Pancreas (tissue), 10 donors: ENCODE results near the gene RGS18. TPM values are rescaled to one million over a fixed set of nuclear protein-coding genes. Genes with fewer than 3 reads are reported as not detected.
"Not testable (repeated sequence)": the region's sequence is repeated elsewhere in the genome, so short reads cannot be mapped to it uniquely, and the experiment has no call there.

Experiments
- ATAC-seq, 4 donors: fragments of 200-7000 bp; cut with Tn5 transposase; one replicate each; pipeline versions ENCODE4 v1.8.0 to v1.9.1; 2020; ENCODE audit warnings: mild to moderate bottlenecking in 4 of 4, moderate library complexity in 4 of 4
- DNase-seq, 6 donors: peaks; one replicate each; pipeline ENCODE4 v3.0.0-alpha.2; 2020
- FAIRE-seq: peaks from 2 replicates; lab custom pipeline; 2012; peaks lifted over from hg19 to GRCh38; lab: Jason Lieb, UNC
- H3K27ac ChIP-seq, 4 donors: fragments of 200-600 bp; sonication (generic); 1 replicate in 3 of 4; 2 replicates in 1 of 4; pipeline versions ENCODE4 v1.5.0 to v1.8.0; 2020
- H3K27me3 ChIP-seq, 4 donors: fragments of 200-600 bp; one replicate each; pipeline ENCODE4 v1.8.0; 2021
- H3K36me3 ChIP-seq, 3 donors: fragments of 200-600 bp; sonication (generic) in 1 of 3; one replicate each; pipeline versions ENCODE4 v1.5.0 to v1.8.0; 2020 to 2021
- H3K4me1 ChIP-seq, 3 donors: fragments of 200-600 bp; one replicate each; pipeline ENCODE4 v1.8.0; 2021
- H3K4me3 ChIP-seq, 4 donors: fragments of 200-600 bp; sonication (generic) in 2 of 4; one replicate each; pipeline versions ENCODE4 v1.5.0 to v1.8.0; 2020 to 2021
- H3K9me3 ChIP-seq, 4 donors: fragments of 200-600 bp; one replicate each; pipeline ENCODE4 v1.8.0; 2021
- CTCF ChIP-seq, 4 donors: fragments of 200-600 bp; sonication (generic) in 3 of 4; IDR thresholded peaks; one replicate each; pipeline versions ENCODE4 v1.5.0 to v1.8.0; 2021; ENCODE audit warnings: antibody characterized with exemption in 4 of 4
- WGBS, 2 donors: extraction: QIAGEN DNeasy Blood & Tissue Kit; methylation state at CpG; one replicate each; pipeline ENCODE4 v1.1.7; 2013; 5-methylcytosine and 5-hydroxymethylcytosine counted together
- intact Hi-C, 3 donors: fragments of 100-400 bp; cut with DNase I; formaldehyde crosslinking; loops; one replicate each; pipeline versions ENCODE4 v1.11.1 to v1.14.2; 2022
- polyA plus RNA-seq, 2 donors: library from polyadenylated mRNA; stranded (reverse); fragments of 200-250 nt; gene quantifications; one replicate each; pipeline ENCODE4 v1.2.3, GENCODE V29; 2013
- total RNA-seq, 6 donors: library from RNA; stranded (reverse); fragmentation: NEBNext Ultra II Directional in 4 of 6; extraction: Animal tissue kit (Norgen Biotek cat#: 25700) in 4 of 6; gene quantifications; one replicate each; pipeline versions ENCODE4 v1.2.1 to v1.2.4, GENCODE V29; 2021 to 2023
- donor health status: healthy with polysubstance abuse.
- donor health status: DM: no; HTN: no; CAD: no; lungs with moderate emphysema.
- donor health status: DM: no; HTN: no; CAD: no.
- donor health status: control.
- donor health status: control.
- donor health status: Bipolar disorder and iron deficiency.
- donor health status: DM: yes; HTN: yes; CAD: no.
- donor health status: DM: no; HTN: no; CAD: no.
- donor health status: DM: no; HTN: no; CAD: no.
- donor health status: DM: yes; HTN: yes; CAD: no.

The RGS18 gene
- total and polyA plus RNA-seq, 8 donors = 0.09 to 1.5 (median 0.38) TPM; not detected in 1

DNA sequence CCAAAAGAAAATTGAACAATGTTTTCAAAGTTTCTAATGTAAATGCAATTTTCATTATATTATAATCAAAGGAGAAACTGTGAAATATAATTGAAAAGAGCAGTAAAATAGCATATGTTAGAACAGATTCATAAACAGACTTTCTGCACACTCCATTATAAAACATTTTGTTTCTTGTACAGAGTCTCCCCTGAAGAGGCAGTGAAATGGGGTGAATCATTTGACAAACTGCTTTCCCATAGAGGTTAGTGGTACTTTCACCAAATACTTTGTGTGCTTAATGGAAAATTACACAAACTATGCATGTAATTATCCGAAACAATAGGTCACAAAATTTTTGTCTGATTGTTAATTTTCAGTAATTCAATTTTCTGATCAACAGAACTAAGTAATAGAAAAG is 1.9 kb downstream of the RGS18 start:
- H3K27me3 ChIP-seq = no peaks in the 10 kb centered on the region
- ATAC-seq (no peak), FAIRE-seq (no peak), DNase-seq (no peak)
- no peaks in the 10 kb centered on the region for H3K9me3 ChIP-seq
- no peaks in the 10 kb centered on the region for H3K4me1 ChIP-seq
- no peak for TF ChIP-seq CTCF (IDR thresholded peaks at IDR 0.05)
- WGBS, 2 donors = 54 to 60% methylated on average over 1 of the region's 1 CpG
- H3K27ac ChIP-seq = no peak overlapping the region
- H3K36me3 ChIP-seq = no peaks in the 10 kb centered on the region
- no peak overlapping the region for H3K4me3 ChIP-seq
- intact Hi-C loops = no loop called here

DNA sequence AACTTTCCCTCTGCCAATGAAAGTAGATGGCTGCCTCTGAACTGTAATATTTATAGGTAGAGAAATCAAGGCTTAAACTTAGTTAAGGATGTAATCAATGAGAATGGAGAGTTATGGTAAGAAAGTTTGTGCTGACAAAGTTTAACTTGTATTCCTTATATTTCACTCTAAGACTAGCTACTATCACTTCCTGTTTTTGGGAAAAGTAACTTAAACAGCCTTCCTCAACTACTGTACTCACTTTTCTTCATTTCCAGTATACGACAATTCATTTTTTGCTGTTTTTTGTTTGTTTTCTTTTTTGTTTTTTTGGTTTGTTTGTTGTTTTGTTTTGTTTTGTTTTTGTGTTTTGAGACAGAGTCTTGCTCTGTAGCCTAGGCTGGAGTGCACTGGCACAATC is 3.7 kb downstream of the RGS18 start:
- Histone ChIP-seq H3K27ac (no peak overlapping the region), H3K27me3 (no peaks in the 10 kb centered on the region), H3K4me3 (no peak overlapping the region), H3K4me1 (no peaks in the 10 kb centered on the region), H3K9me3 (no peaks in the 10 kb centered on the region), H3K36me3 (no peaks in the 10 kb centered on the region)
- intact Hi-C loops = no loop called here
- 90 to 93% methylated on average over 1 of the region's 1 CpG for WGBS, 2 donors
- no peak for FAIRE-seq
- ATAC-seq = no peak
- no peak for DNase-seq
- no peak for TF ChIP-seq CTCF (IDR thresholded peaks at IDR 0.05)

DNA sequence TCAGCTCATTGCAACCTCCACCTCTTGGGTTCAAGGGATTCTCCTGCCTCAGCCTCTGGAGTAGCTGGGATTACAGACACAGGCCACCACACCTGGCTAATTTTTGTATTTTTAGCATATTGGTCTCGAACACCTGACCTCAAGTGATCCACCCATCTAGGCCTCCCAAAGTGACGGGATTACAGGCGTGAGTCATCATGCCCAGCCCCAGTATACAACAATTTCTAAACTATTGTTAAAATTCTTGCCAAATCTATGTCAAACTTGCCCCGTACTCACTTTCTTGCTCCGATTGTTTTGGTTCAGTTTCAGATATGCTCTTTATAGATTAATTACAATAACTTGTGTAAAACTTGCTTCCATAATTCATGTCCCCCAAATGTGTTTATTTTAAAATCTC is 4.1 kb downstream of the RGS18 start:
- no peak for ATAC-seq
- FAIRE-seq = no peak

GRCh38 chr1:192165002-192165401 is 6.7 kb downstream of the RGS18 start:
- ATAC-seq, H3K36me3 ChIP-seq, H3K27ac ChIP-seq, H3K27me3 ChIP-seq, H3K9me3 ChIP-seq, H3K4me1 ChIP-seq, intact Hi-C loops, H3K4me3 ChIP-seq, DNase-seq, FAIRE-seq: not testable (repeated sequence)
- WGBS, 2 donors = 79 to 90% methylated on average over 7 of the region's 7 CpGs

More for the DNA sequence above, 4.1 kb downstream of the RGS18 start:
- no peaks in the 10 kb centered on the region for H3K27me3 ChIP-seq
- H3K9me3 ChIP-seq = no peaks in the 10 kb centered on the region
- H3K36me3 ChIP-seq = no peaks in the 10 kb centered on the region
- WGBS, 2 donors = 72 to 89% methylated on average over 5 of the region's 5 CpGs
- no peak overlapping the region for H3K27ac ChIP-seq
- intact Hi-C loops = no loop called here
- no peaks in the 10 kb centered on the region for H3K4me1 ChIP-seq
- TF ChIP-seq CTCF (IDR thresholded peaks at IDR 0.05) = no peak
- no peak for DNase-seq
- no peak overlapping the region for H3K4me3 ChIP-seq

DNA sequence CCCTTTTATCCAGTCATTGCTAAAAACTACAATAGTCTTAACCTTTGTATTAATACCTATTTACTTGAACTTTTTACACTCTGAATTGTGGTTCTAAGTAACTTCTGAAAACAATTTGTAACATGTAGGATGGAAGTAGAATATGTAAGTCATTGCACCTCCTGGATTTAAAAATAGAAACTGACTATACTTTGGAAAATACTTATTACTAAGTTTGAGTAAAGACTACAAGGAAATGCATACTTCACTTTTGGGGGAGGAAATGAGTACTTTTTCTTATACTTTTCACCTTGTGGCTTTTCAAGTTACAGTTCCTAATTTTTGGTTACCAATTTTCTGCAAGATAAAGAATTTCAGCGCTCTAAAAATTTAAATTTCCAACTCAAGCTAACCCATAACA is 8.7 kb downstream of the RGS18 start:
- no peaks in the 10 kb centered on the region for H3K27me3 ChIP-seq
- no peaks in the 10 kb centered on the region for H3K9me3 ChIP-seq
- no peak overlapping the region for H3K4me3 ChIP-seq
- ATAC-seq (no peak), FAIRE-seq (no peak), DNase-seq (no peak)
- TF ChIP-seq CTCF (IDR thresholded peaks at IDR 0.05) = no peak
- WGBS, 2 donors = 79 to 95% methylated on average over 1 of the region's 1 CpG
- no peak overlapping the region for H3K27ac ChIP-seq
- H3K4me1 ChIP-seq = peaks cover 0 to 6% (median 0%) of the 10 kb centered on the region in 3 donors
- H3K36me3 ChIP-seq = no peaks in the 10 kb centered on the region
- intact Hi-C loops = no loop called here
